ENCODE data around the gene FAM25G. TPM values are rescaled to one million over a fixed set of nuclear protein-coding genes. Genes with fewer than 3 reads are reported as not detected.

The FAM25G gene
- total and polyA plus RNA-seq, 2 of the 13 experiments (the other 11 are each of a cell fraction or from before 2014, with no cell fraction given) = not detected

- TF ChIP-seq THAP7 (CRISPR knock-in tag; IDR thresholded peaks at IDR 0.05) (no peak), SOX5 (CRISPR knock-in tag; IDR thresholded peaks at IDR 0.05; ENCODE audit: borderline replicate concordance) (no peak), ZFP1 (CRISPR knock-in tag; IDR thresholded peaks at IDR 0.05) (no peak), ELK4 (CRISPR knock-in tag; IDR thresholded peaks at IDR 0.05; ENCODE audit: borderline replicate concordance) (no peak), FLYWCH1 (CRISPR knock-in tag; IDR thresholded peaks at IDR 0.05) (no peak), SRSF4 (IDR thresholded peaks at IDR 0.05; ENCODE audit: low read depth, low read length, poor library complexity, severe bottlenecking) (no peak)
These were observed 32.9 kb downstream of the FAM25G start (continued) for GRCh38 chr10:47458466-47459154.

GRCh38 chr10:47457826-47458225 is 33.7 kb downstream of the FAM25G start:
- TF ChIP-seq PRMT3 (CRISPR knock-in tag; IDR thresholded peaks at IDR 0.05; ENCODE audit: borderline replicate concordance, low read depth) (no peak), ARHGAP35 (CRISPR knock-in tag; IDR thresholded peaks at IDR 0.05; ENCODE audit: borderline replicate concordance) (no peak), TBX3 (IDR thresholded peaks at IDR 0.05; ENCODE audit: borderline replicate concordance) (no peak), BCL3 (CRISPR knock-in tag; IDR thresholded peaks at IDR 0.05) (no peak), THRA (CRISPR knock-in tag; IDR thresholded peaks at IDR 0.05; ENCODE audit: borderline replicate concordance) (no peak), KDM5B (CRISPR knock-in tag; IDR thresholded peaks at IDR 0.05; ENCODE audit: borderline replicate concordance) (no peak), PLRG1 (conservative IDR thresholded peaks at IDR 0.05) (no peak), ZNF775 (CRISPR knock-in tag; IDR thresholded peaks at IDR 0.05; ENCODE audit: borderline replicate concordance) (no peak), MTF1 (CRISPR knock-in tag; IDR thresholded peaks at IDR 0.05) (no peak), NFKBIZ (CRISPR knock-in tag; IDR thresholded peaks at IDR 0.05) (no peak), ZNF780A (CRISPR knock-in tag; IDR thresholded peaks at IDR 0.05) (no peak)
- Histone ChIP-seq H3K4me1 (ENCODE audit: insufficient read depth, low read length) (peaks cover 33% of the 10 kb centered on the region), H3K36me3 (replicated peaks in 1 of 2; ENCODE audit: control insufficient read depth in 1 of 2, insufficient read depth in 2 of 2, low read length in 2 of 2) (no peaks in the 10 kb centered on the region), H2AFZ (ENCODE audit: low read length) (no peak overlapping the region), H3K79me2 (ENCODE audit: insufficient read depth, low read length) (no peaks in the 10 kb centered on the region), H3K27ac (ENCODE audit: extremely low read length, insufficient read depth, low read length) (no peak overlapping the region), H3K4me2 (ENCODE audit: low read depth, low read length) (no peak overlapping the region), H3K9me3 (ENCODE audit: low read length) (no peaks in the 10 kb centered on the region), H3K4me3 (replicated peaks in 1 of 3; ENCODE audit: insufficient read depth in 1 of 3, low read depth in 2 of 3, low read length in 3 of 3) (no peak overlapping the region), H3K27me3 (ENCODE audit: control insufficient read depth in 1 of 2, insufficient read depth in 2 of 2, low read length in 2 of 2) (peaks cover 2 to 14% of the 10 kb centered on the region in 2 experiments; a peak in 4 of 5 replicates), H3K9ac (ENCODE audit: insufficient read depth, low read depth, low read length) (no peak overlapping the region), H4K20me1 (ENCODE audit: insufficient read depth, low read length) (no peaks in the 10 kb centered on the region)
- DNase-seq (ENCODE audit: low spot score) (no peak), FAIRE-seq (no peak), ATAC-seq (no peak)
- ChIA-PET CTCF (ENCODE audit: low intra/inter-chr PET ratio, low total read pairs) (no interaction called here), POLR2A (no interaction called here)
- in situ Hi-C loops (cut with HindIII; ENCODE audit: extremely low pct_ligation_motif_present, low pct_unique_long_range_greater_than_20kb) = no loop called here
- 75% methylated on average over 1 of the region's 1 CpG for WGBS (ENCODE audit: low lambda C conversion rate)
- no TSS peak for BruUV-seq (replicated peaks)
- intact Hi-C loops (cut with micrococcal nuclease; ENCODE audit: unreplicated experiment) = no loop called here

Measured in HepG2 (cell line).